H1 (cell line): Measurements from ENCODE around the gene INHBB. TPM values are rescaled to one million over a fixed set of nuclear protein-coding genes. Genes with fewer than 3 reads are reported as not detected.

Experiments used
- CTCF ChIA-PET: fragments of 300-600 bp; sonication (Branson Sonifier 250); formaldehyde crosslinking; loops from one replicate; lab custom pipeline; 2021; ENCODE audit not compliant: partially characterized antibody; lab: Charles Lee
- POLR2A ChIA-PET: fragments of 300-600 bp; sonication (Branson Sonifier 250); formaldehyde crosslinking; loops from one replicate; lab custom pipeline; 2021; ENCODE audit warnings: inconsistent platforms; ENCODE audit not compliant: partially characterized antibody; lab: Charles Lee
- DNase-seq, 2 experiments: peaks; one replicate each; pipeline versions ENCODE4 v3.0.0 to v3.0.0-alpha.2; 2010 to 2022; ENCODE audit warnings: low spot score in 2 of 2, low read depth in 1 of 2, mixed read lengths in 1 of 2
- FAIRE-seq: peaks from 2 replicates; lab custom pipeline; 2011; peaks lifted over from hg19 to GRCh38; lab: Jason Lieb, UNC
- H2AFZ ChIP-seq: 2 replicates; pipeline ENCODE4 v1.8.1; 2012; ENCODE audit warnings: low read length, inconsistent platforms
- H2AK5ac ChIP-seq: 2 replicates; pipeline ENCODE4 v1.6.1; 2013; ENCODE audit warnings: low read depth, low read length
- H2BK120ac ChIP-seq: replicated peaks from 2 replicates; pipeline ENCODE3; 2013; ENCODE audit warnings: low read depth, low read length, inconsistent platforms
- H2BK12ac ChIP-seq: 2 replicates; pipeline ENCODE4 v1.6.1; 2013; ENCODE audit warnings: low read depth, low read length
- H2BK15ac ChIP-seq: 2 replicates; pipeline ENCODE4 v1.6.1; 2013; ENCODE audit warnings: low read length
- H2BK20ac ChIP-seq: 2 replicates; pipeline ENCODE4 v1.6.1; 2013; ENCODE audit warnings: low read length
- H2BK5ac ChIP-seq: 2 replicates; pipeline ENCODE4 v1.6.1; 2013; ENCODE audit warnings: low read depth, low read length
- H3K14ac ChIP-seq: 2 replicates; pipeline ENCODE4 v1.6.1; 2013; ENCODE audit warnings: inconsistent platforms; ENCODE audit not compliant: insufficient read length
- H3K18ac ChIP-seq: 2 replicates; pipeline ENCODE4 v1.6.1; 2013; ENCODE audit warnings: low read length; ENCODE audit errors: extremely low read depth
- H3K23ac ChIP-seq: 2 replicates; pipeline ENCODE4 v1.6.1; 2013; ENCODE audit warnings: inconsistent platforms; ENCODE audit not compliant: insufficient read length
- H3K23me2 ChIP-seq: 2 replicates; pipeline ENCODE4 v1.6.1; 2013; ENCODE audit warnings: low read depth, low read length
- H3K27ac ChIP-seq: 2 replicates; pipeline ENCODE4 v1.6.1; 2011; ENCODE audit warnings: low read depth, low read length, inconsistent platforms
- H3K27me3 ChIP-seq, 4 experiments: replicated peaks in 1 of 4; 1 replicate in 1 of 4; 2 replicates in 3 of 4; pipeline versions ENCODE4 v1.6.1 to v1.8.1; 2011 to 2013; ENCODE audit warnings: low read length in 3 of 4, mild to moderate bottlenecking in 3 of 4, inconsistent platforms in 2 of 4, mixed read lengths in 2 of 4, moderate library complexity in 1 of 4; ENCODE audit not compliant: control insufficient read depth in 3 of 4, insufficient read depth in 3 of 4; ENCODE audit errors: extremely low read depth in 1 of 4
- H3K36me3 ChIP-seq, 4 experiments: 2 replicates each; pipeline versions ENCODE4 v1.6.1 to v1.8.1; 2011 to 2013; ENCODE audit warnings: mild to moderate bottlenecking in 4 of 4, low read length in 3 of 4, moderate library complexity in 2 of 4, control low read depth in 1 of 4, inconsistent platforms in 1 of 4; ENCODE audit not compliant: insufficient read depth in 4 of 4, control insufficient read depth in 2 of 4
- H3K4ac ChIP-seq: replicated peaks from 2 replicates; pipeline ENCODE3; 2013; ENCODE audit warnings: low read length, low read depth, mixed read lengths, inconsistent platforms; ENCODE audit not compliant: insufficient read length
- H3K4me1 ChIP-seq, 4 experiments: replicated peaks in 1 of 4; 1 replicate in 1 of 4; 2 replicates in 3 of 4; pipeline versions ENCODE4 v1.6.1 to v1.8.1; 2011 to 2013; ENCODE audit warnings: low read length in 3 of 4, inconsistent platforms in 2 of 4, mixed read lengths in 1 of 4; ENCODE audit not compliant: insufficient read depth in 4 of 4, control insufficient read depth in 3 of 4
- H3K4me2 ChIP-seq, 2 experiments: 2 replicates each; pipeline versions ENCODE4 v1.6.1 to v1.8.1; 2011 to 2013; ENCODE audit warnings: low read depth in 2 of 2, low read length in 2 of 2, control low read depth in 1 of 2, inconsistent platforms in 1 of 2, mild to moderate bottlenecking in 1 of 2; ENCODE audit not compliant: insufficient read depth in 1 of 2
- H3K4me3 ChIP-seq, 4 experiments: fragments of 200-600, 300-600 bp in 1 of 4; sonication (generic), shearing (Covaris generic), sonication (Bioruptor Twin) in 1 of 4; 2 replicates each; pipeline versions ENCODE4 v1.5.1 to v1.8.1; 2011 to 2016; ENCODE audit warnings: low read length in 4 of 4, low read depth in 3 of 4, control low read depth in 2 of 4, inconsistent platforms in 2 of 4, mild to moderate bottlenecking in 2 of 4, mixed read lengths in 1 of 4, moderate library complexity in 1 of 4; ENCODE audit not compliant: insufficient read depth in 2 of 4; ENCODE audit errors: extremely low read depth in 1 of 4
- H3K56ac ChIP-seq: replicated peaks from 2 replicates; pipeline ENCODE3; 2013; ENCODE audit warnings: low read depth, mild to moderate bottlenecking, mixed read lengths, low read length, inconsistent platforms; ENCODE audit not compliant: insufficient read length
- H3K79me1 ChIP-seq: 2 replicates; pipeline ENCODE4 v1.6.1; 2013; ENCODE audit warnings: low read depth, low read length, control low read depth
- H3K79me2 ChIP-seq, 2 experiments: 2 replicates each; pipeline versions ENCODE4 v1.6.1 to v1.8.1; 2012 to 2013; ENCODE audit warnings: low read length in 2 of 2, mild to moderate bottlenecking in 2 of 2, inconsistent platforms in 1 of 2; ENCODE audit not compliant: insufficient read depth in 2 of 2, control insufficient read depth in 1 of 2
- H3K9ac ChIP-seq, 4 experiments: replicated peaks in 1 of 4; 1 replicate in 1 of 4; 2 replicates in 3 of 4; pipeline versions ENCODE4 v1.6.1 to v1.8.1; 2011 to 2013; ENCODE audit warnings: low read depth in 3 of 4, low read length in 3 of 4, control low read depth in 2 of 4, mild to moderate bottlenecking in 2 of 4, moderate library complexity in 2 of 4, inconsistent platforms in 1 of 4; ENCODE audit errors: extremely low read depth in 1 of 4
- H3K9me3 ChIP-seq, 2 experiments: 2 replicates each; pipeline versions ENCODE4 v1.6.1 to v1.8.1; 2012 to 2013; ENCODE audit warnings: mild to moderate bottlenecking in 2 of 2, moderate library complexity in 2 of 2, control low read depth in 1 of 2, inconsistent platforms in 1 of 2, low read depth in 1 of 2, low read length in 1 of 2, mixed read lengths in 1 of 2; ENCODE audit not compliant: insufficient read depth in 2 of 2
- H4K20me1 ChIP-seq, 2 experiments: replicated peaks in 1 of 2; 2 replicates each; pipeline versions ENCODE3 to v1.8.1; 2011 to 2013; ENCODE audit warnings: inconsistent platforms in 2 of 2, low read length in 2 of 2, mild to moderate bottlenecking in 1 of 2; ENCODE audit not compliant: insufficient read depth in 2 of 2, control insufficient read depth in 1 of 2
- H4K5ac ChIP-seq: 2 replicates; pipeline ENCODE4 v1.6.1; 2013; ENCODE audit warnings: low read length, low read depth, mixed read lengths, inconsistent platforms; ENCODE audit not compliant: insufficient read length
- H4K8ac ChIP-seq: 2 replicates; pipeline ENCODE4 v1.8.0; 2013; ENCODE audit warnings: mild to moderate bottlenecking, moderate library complexity, low read length, inconsistent platforms; ENCODE audit not compliant: insufficient read depth; ENCODE audit errors: extremely low read depth
- H4K91ac ChIP-seq: replicated peaks from 2 replicates; pipeline ENCODE3; 2013; ENCODE audit warnings: low read length, mixed read lengths, inconsistent platforms; ENCODE audit not compliant: insufficient read length
- ASH2L ChIP-seq: fragments of 200-600, 300-600 bp; sonication (generic); IDR thresholded peaks from one replicate; pipeline ENCODE4 v1.7.1; 2017; ENCODE audit warnings: low read length
- ATF2 ChIP-seq: IDR thresholded peaks from 2 replicates; pipeline ENCODE4 v1.6.1; 2012; ENCODE audit warnings: low read length, inconsistent platforms
- KDM4A ChIP-seq: IDR thresholded peaks from one replicate; pipeline ENCODE4 v1.7.1; 2012; ENCODE audit warnings: low read depth, mild to moderate bottlenecking, moderate library complexity, low read length, inconsistent platforms; ENCODE audit not compliant: severe bottlenecking
- SP1 ChIP-seq: IDR thresholded peaks from 2 replicates; pipeline ENCODE4 v1.6.1; 2011; ENCODE audit warnings: low read depth, low read length
- SUZ12 ChIP-seq: fragments of 200-600 bp; sonication (generic); IDR thresholded peaks from 2 replicates; pipeline ENCODE4 v1.6.1; 2012; ENCODE audit warnings: mild to moderate bottlenecking, inconsistent platforms, low read length, moderate library complexity, mixed read lengths
- TAF7 ChIP-seq: optimal IDR thresholded peaks from 2 replicates; pipeline ENCODE3; 2011; ENCODE audit warnings: low read depth, mild to moderate bottlenecking, inconsistent platforms, low read length, moderate library complexity, borderline replicate concordance
- TBP ChIP-seq: IDR thresholded peaks from 2 replicates; pipeline ENCODE4 v1.6.1; 2011; ENCODE audit warnings: low read depth, low read length, improper control_type of control experiment
- WGBS, 2 experiments: shearing (Covaris generic) in 1 of 2; methylation state at CpG; one replicate each; pipeline versions ENCODE4 v1.1.6 to v1.1.7; 2013 to 2015; ENCODE audit warnings: low lambda C conversion rate in 2 of 2, mixed read lengths in 2 of 2, inconsistent platforms in 1 of 2, low coverage in 1 of 2, missing lambda C conversion rate in 1 of 2; ENCODE audit not compliant: insufficient replicate concordance in 2 of 2, insufficient coverage in 1 of 2, insufficient read length in 1 of 2; ENCODE audit errors: extremely low coverage in 1 of 2, missing lambda C conversion rate in 1 of 2; 5-methylcytosine and 5-hydroxymethylcytosine counted together
- polyA plus RNA-seq, 7 experiments: library from polyadenylated mRNA; depleted of rRNA in 3 of 7; stranded (reverse) in 5 of 7; unstranded in 2 of 7; fragments of >200 nt in 5 of 7; fragments of 200-250 nt in 2 of 7; gene quantifications; 1 replicate in 5 of 7; 2 replicates in 1 of 7; 4 replicates in 1 of 7; pipeline versions ENCODE4 v1.2.1 to v1.2.3, GENCODE V29; 2011 to 2013; ENCODE audit warnings: missing spikeins in 2 of 7, mixed read lengths in 2 of 7
- total RNA-seq: library from RNA; stranded (reverse); fragmentation: NEBNext Ultra II Directional; extraction: Animal tissue kit (Norgen Biotek cat#: 25700); gene quantifications from 2 replicates; pipeline ENCODE4 v1.2.1, GENCODE V29; 2021

The INHBB gene
- total and polyA plus RNA-seq, 2 of the 8 experiments (the other 6 are each of a cell fraction or from before 2014, with no cell fraction given) = 0.30 to 0.32 TPM

- Histone ChIP-seq H3K23me2 (no peaks in the 10 kb centered on the region), H3K23ac (no peak overlapping the region), H3K4me1 (peaks cover 0 to 4% (median 2%) of the 10 kb centered on the region in 4 experiments; a peak in 5 of 7 replicates), H3K79me2 (no peaks in the 10 kb centered on the region), H4K20me1 (peaks cover 0 to 2% of the 10 kb centered on the region in 2 experiments), H4K91ac (no peak overlapping the region), H2AFZ (no peak overlapping the region), H3K27ac (no peak overlapping the region), H3K4ac (no peak overlapping the region), H3K4me3 (no peak overlapping the region), H3K9ac (no peak overlapping the region), H3K14ac (no peak overlapping the region), H3K4me2 (no peak overlapping the region), H2BK20ac (no peak overlapping the region), H3K18ac (no peak overlapping the region), H2BK120ac (no peak overlapping the region), H3K56ac (no peak overlapping the region), H4K8ac (no peak overlapping the region), H4K5ac (no peak overlapping the region), H2BK12ac (no peak overlapping the region), H3K27me3 (peaks cover 3 to 30% (median 21%) of the 10 kb centered on the region in 4 experiments), H2AK5ac (no peak overlapping the region), H2BK5ac (no peak overlapping the region), H3K36me3 (no peaks in the 10 kb centered on the region), H3K79me1 (no peaks in the 10 kb centered on the region), H3K9me3 (no peaks in the 10 kb centered on the region), H2BK15ac (no peak overlapping the region)
- ChIA-PET POLR2A (interaction anchor here (1.2 kb wide), 1 partner anchor 10 kb away, joined by 3 read pairs; no protein-coding TSS in a partner anchor), CTCF (interaction anchor here (5.5 kb wide), 1 partner anchor 81 kb away, joined by 26 read pairs; no protein-coding TSS in a partner anchor)
- 89% methylated on average over 15 of the region's 15 CpGs; no CpG with 5 or more reads in 1 of the 2 experiments for WGBS, 2 experiments
- no peak for DNase-seq
- FAIRE-seq = no peak
- TF ChIP-seq SP1 (no peak), SUZ12 (no peak), ASH2L (no peak), TBP (no peak), KDM4A (no peak), ATF2 (no peak), TAF7 (no peak)
Measured at GRCh38 chr2:120354935-120355779, 9.2 kb downstream of the INHBB start.
